Measurements from ENCODE around the gene SLC19A1.

DNA sequence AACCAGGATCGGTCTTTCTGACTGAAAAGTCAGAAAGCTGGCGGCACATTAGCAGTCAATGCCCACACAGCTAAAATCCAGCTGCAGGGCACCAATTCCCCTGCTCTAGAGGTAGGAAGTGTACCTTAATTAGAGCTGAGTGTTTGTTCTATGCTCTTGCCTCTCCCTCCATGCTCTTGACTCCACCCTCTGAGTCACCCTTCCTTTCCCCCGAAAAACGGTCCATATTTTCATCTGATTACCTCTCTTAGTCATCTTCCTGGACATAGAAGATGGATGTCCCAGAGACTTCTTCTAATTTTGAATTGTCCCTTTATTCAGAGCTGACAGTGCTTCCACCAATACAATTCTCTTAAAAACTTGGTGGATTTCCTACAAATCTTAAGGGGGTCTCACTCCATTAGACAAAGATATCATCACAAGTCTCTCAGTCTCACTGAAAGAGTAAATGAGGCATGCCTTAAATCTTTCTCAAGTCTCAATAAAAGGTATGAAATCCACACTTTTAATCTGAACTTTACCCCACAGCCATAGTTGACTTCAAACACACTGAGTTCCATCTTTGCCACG lies 44.1 kb upstream of the SLC19A1 start:
- TF ChIP-seq CTCF (IDR thresholded peaks at IDR 0.05) (no peak), POLR2A (IDR thresholded peaks at IDR 0.05) (no peak), POLR2AphosphoS5 (IDR thresholded peaks at IDR 0.05) (no peak)

Measured in prostate gland (tissue), 2 donors.